Measurements from ENCODE around the gene IFTAP.

DNA sequence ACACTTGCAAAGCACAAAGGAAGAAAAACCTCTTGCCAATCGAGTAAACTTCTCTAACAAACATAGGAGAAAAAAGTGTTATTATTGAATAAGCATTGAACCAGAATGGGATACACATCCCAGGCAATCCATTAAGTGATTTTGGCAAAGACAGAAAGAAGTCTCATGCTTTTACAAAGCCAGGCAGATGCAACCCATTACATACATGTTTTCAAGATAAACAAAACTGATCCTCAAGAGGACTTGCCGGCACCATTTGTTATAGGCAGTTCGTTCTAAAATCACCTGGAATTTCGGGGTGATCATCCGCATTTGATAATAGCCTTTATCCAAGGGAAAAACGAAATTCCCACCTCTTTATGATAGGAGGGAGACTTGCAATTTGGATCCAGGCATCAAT is 101.3 kb downstream of the IFTAP start:
- TF ChIP-seq, protein P1, sequence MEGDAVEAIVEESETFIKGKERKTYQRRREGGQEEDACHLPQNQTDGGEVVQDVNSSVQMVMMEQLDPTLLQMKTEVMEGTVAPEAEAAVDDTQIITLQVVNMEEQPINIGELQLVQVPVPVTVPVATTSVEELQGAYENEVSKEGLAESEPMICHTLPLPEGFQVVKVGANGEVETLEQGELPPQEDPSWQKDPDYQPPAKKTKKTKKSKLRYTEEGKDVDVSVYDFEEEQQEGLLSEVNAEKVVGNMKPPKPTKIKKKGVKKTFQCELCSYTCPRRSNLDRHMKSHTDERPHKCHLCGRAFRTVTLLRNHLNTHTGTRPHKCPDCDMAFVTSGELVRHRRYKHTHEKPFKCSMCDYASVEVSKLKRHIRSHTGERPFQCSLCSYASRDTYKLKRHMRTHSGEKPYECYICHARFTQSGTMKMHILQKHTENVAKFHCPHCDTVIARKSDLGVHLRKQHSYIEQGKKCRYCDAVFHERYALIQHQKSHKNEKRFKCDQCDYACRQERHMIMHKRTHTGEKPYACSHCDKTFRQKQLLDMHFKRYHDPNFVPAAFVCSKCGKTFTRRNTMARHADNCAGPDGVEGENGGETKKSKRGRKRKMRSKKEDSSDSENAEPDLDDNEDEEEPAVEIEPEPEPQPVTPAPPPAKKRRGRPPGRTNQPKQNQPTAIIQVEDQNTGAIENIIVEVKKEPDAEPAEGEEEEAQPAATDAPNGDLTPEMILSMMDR (IDR thresholded peaks at IDR 0.05), result no peak
- TF ChIP-seq POLR2A (IDR thresholded peaks at IDR 0.05), result no peak
- TF ChIP-seq POLR2AphosphoS5 (IDR thresholded peaks at IDR 0.05), result no peak
- TF ChIP-seq EP300 (IDR thresholded peaks at IDR 0.05), result no peak
